SK-N-MC (cell line): ENCODE measurements around the gene AIFM1.

Experiments
- DNase-seq: peaks from one replicate; pipeline ENCODE4 v3.0.0-alpha.2; 2011; ENCODE audit warnings: low read depth, low spot score
- H3K27ac ChIP-seq: fragments of 200-600 bp; sonication (generic); 2 replicates; pipeline ENCODE4 v1.5.1; 2016; ENCODE audit warnings: mixed run types
- H3K36me3 ChIP-seq: fragments of 200-600 bp; sonication (generic); 2 replicates; pipeline ENCODE4 v1.6.1; 2017; ENCODE audit warnings: antibody characterized with exemption, low read length, mixed read lengths; ENCODE audit not compliant: insufficient read depth
- H3K4me3 ChIP-seq: fragments of 200-600 bp; sonication (generic); 2 replicates; pipeline ENCODE4 v1.5.1; 2016
- H3K9ac ChIP-seq: fragments of 200-600 bp; sonication (generic); 2 replicates; pipeline ENCODE4 v1.8.0; 2017; ENCODE audit warnings: mixed run types, mixed read lengths; ENCODE audit not compliant: insufficient read length
- H3K9me3 ChIP-seq: fragments of 200-600 bp; sonication (generic); 2 replicates; pipeline ENCODE4 v1.6.1; 2017; ENCODE audit warnings: low read depth, mild to moderate bottlenecking, antibody characterized with exemption, low read length, moderate library complexity, mixed read lengths
- EZH2 ChIP-seq: fragments of 200-600 bp; sonication (generic); IDR thresholded peaks from one replicate; pipeline ENCODE4 v1.6.1; 2017; ENCODE audit warnings: antibody characterized with exemption
- FOXP2 ChIP-seq: optimal IDR thresholded peaks from 2 replicates; pipeline ENCODE3; 2011; ENCODE audit warnings: mild to moderate bottlenecking, moderate library complexity; ENCODE audit not compliant: insufficient read depth; ENCODE audit errors: extremely low read length, control extremely low read depth
- POLR2AphosphoS5 ChIP-seq: IDR thresholded peaks from 2 replicates; pipeline ENCODE4 v1.6.1; 2012; ENCODE audit warnings: mild to moderate bottlenecking, low read depth, low read length, borderline replicate concordance

The AIFM1 gene

GRCh38 chrX:130085551-130086446, 79.8 kb downstream of the AIFM1 start:
- Histone ChIP-seq H3K27ac (no peak overlapping the region), H3K36me3 (no peaks in the 10 kb centered on the region; the same call in 1 of the 2 replicates), H3K9ac (no peak overlapping the region), H3K9me3 (no peaks in the 10 kb centered on the region), H3K4me3 (no peak overlapping the region)
- no peak for DNase-seq
- TF ChIP-seq POLR2AphosphoS5: no peak
- no peak for TF ChIP-seq EZH2
- no peak for TF ChIP-seq FOXP2

GRCh38 chrX:130084631-130085237, 80.9 kb downstream of the AIFM1 start:
- Histone ChIP-seq H3K9me3 (no peaks in the 10 kb centered on the region), H3K36me3 (no peaks in the 10 kb centered on the region; the same call in 1 of the 2 replicates), H3K4me3 (no peak overlapping the region), H3K9ac (no peak overlapping the region), H3K27ac (no peak overlapping the region)
- TF ChIP-seq FOXP2: no peak
- no peak for TF ChIP-seq POLR2AphosphoS5
- TF ChIP-seq EZH2: no peak
- no peak for DNase-seq

- DNase-seq: no peak
- Histone ChIP-seq H3K9ac (no peak overlapping the region), H3K4me3 (no peak overlapping the region), H3K9me3 (no peaks in the 10 kb centered on the region), H3K27ac (no peak overlapping the region), H3K36me3 (no peaks in the 10 kb centered on the region; the same call in 1 of the 2 replicates)
- no peak for TF ChIP-seq EZH2
- TF ChIP-seq POLR2AphosphoS5: no peak
- no peak for TF ChIP-seq FOXP2
Observed at GRCh38 chrX:130083656-130084382, 81.8 kb downstream of the AIFM1 start.

GRCh38 chrX:130083107-130083490, 82.5 kb downstream of the AIFM1 start:
- H3K27ac ChIP-seq: no peak overlapping the region
- no peaks in the 10 kb centered on the region for H3K9me3 ChIP-seq
- DNase-seq: no peak
- H3K4me3 ChIP-seq: no peak overlapping the region
- H3K9ac ChIP-seq: no peak overlapping the region
- TF ChIP-seq POLR2AphosphoS5: no peak
- no peak for TF ChIP-seq FOXP2
- TF ChIP-seq EZH2: no peak
- H3K36me3 ChIP-seq: no peaks in the 10 kb centered on the region; the same call in 1 of the 2 replicates

GRCh38 chrX:130082244-130083106, 83.2 kb downstream of the AIFM1 start:
- no peaks in the 10 kb centered on the region; the same call in 1 of the 2 replicates for H3K36me3 ChIP-seq
- TF ChIP-seq EZH2 (no peak), FOXP2 (no peak), POLR2AphosphoS5 (no peak)
- H3K9me3 ChIP-seq: no peaks in the 10 kb centered on the region
- H3K4me3 ChIP-seq: no peak overlapping the region
- H3K9ac ChIP-seq: no peak overlapping the region
- DNase-seq: no peak
- H3K27ac ChIP-seq: no peak overlapping the region

GRCh38 chrX:130081421-130082045, 84.1 kb downstream of the AIFM1 start:
- DNase-seq: no peak
- Histone ChIP-seq H3K9me3 (no peaks in the 10 kb centered on the region), H3K36me3 (no peaks in the 10 kb centered on the region; the same call in 1 of the 2 replicates), H3K4me3 (no peak overlapping the region), H3K27ac (no peak overlapping the region), H3K9ac (no peak overlapping the region)
- TF ChIP-seq EZH2 (no peak), POLR2AphosphoS5 (no peak), FOXP2 (no peak)

- Histone ChIP-seq H3K4me3 (no peak overlapping the region), H3K9me3 (no peaks in the 10 kb centered on the region), H3K36me3 (no peaks in the 10 kb centered on the region; the same call in 1 of the 2 replicates), H3K9ac (no peak overlapping the region), H3K27ac (no peak overlapping the region)
- TF ChIP-seq FOXP2 (no peak), EZH2 (no peak), POLR2AphosphoS5 (no peak)
- no peak for DNase-seq
Observed at GRCh38 chrX:130080791-130081367, 84.8 kb downstream of the AIFM1 start.
